Measurements from ENCODE around the gene ZNF544. TPM values are rescaled to one million over a fixed set of nuclear protein-coding genes. Genes with fewer than 3 reads are reported as not detected.
"Not testable (repeated sequence)": the region's sequence is repeated elsewhere in the genome, so short reads cannot be mapped to it uniquely, and the experiment has no call there.

ZNF544 gene
- total and polyA plus RNA-seq, 2 donors from 2014 or later, result 19.4 to 39.3 TPM

DNA sequence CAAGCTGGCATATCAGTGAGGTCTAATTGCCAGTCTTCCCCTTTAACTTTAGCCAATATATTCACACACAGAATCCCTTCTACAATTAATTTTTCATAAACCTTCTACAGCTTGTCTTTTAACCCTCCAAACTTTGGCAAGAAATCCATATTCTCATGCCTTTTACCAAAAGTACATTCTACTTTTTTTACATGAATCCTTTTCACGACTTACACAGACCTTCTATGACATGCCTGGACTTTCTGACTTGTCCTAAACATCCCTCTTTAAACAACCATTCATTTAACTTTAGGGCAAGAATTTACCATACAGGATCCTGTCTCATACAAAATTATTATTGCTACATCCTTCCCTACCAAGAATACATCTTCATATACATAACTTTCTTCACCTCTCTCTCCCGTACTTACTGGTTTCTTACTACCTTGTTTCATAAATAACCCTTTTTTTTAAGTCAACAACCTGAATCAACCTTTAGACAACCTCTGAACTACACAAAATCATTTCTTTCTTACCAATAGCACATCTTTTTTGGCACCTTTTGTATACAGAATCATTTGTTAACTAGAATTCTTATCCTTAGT, 23.5 kb downstream of the ZNF544 start:
- Histone ChIP-seq H3K36me3 (ENCODE audit: control insufficient read depth in 2 of 3, insufficient read depth in 3 of 3, low read length in 3 of 3) (peaks cover 35 to 76% (median 56%) of the 10 kb centered on the region in 3 donors), H3K4me3 (ENCODE audit: low read length in 3 of 3) (no peak overlapping the region), H3K27ac (ENCODE audit: low read depth in 2 of 2, low read length in 2 of 2) (no peak overlapping the region), H3K9me3 (ENCODE audit: control insufficient read depth in 2 of 3, insufficient read depth in 1 of 3, low read length in 3 of 3) (peaks cover 16 to 90% (median 45%) of the 10 kb centered on the region in 3 donors), H3K9ac (ENCODE audit: low read length in 3 of 3) (no peak overlapping the region), H3K4me1 (ENCODE audit: control insufficient read depth in 2 of 3, insufficient read depth in 2 of 3, low read depth in 1 of 3, low read length in 3 of 3) (no peaks in the 10 kb centered on the region), H3K27me3 (ENCODE audit: control insufficient read depth, insufficient read depth, low read length) (no peaks in the 10 kb centered on the region)
- intact Hi-C loops (cut with DNase I), result loop anchor here (10.0 kb wide), 1 partner anchor 47 kb away; no protein-coding TSS in a partner anchor
- TF ChIP-seq, protein P1, sequence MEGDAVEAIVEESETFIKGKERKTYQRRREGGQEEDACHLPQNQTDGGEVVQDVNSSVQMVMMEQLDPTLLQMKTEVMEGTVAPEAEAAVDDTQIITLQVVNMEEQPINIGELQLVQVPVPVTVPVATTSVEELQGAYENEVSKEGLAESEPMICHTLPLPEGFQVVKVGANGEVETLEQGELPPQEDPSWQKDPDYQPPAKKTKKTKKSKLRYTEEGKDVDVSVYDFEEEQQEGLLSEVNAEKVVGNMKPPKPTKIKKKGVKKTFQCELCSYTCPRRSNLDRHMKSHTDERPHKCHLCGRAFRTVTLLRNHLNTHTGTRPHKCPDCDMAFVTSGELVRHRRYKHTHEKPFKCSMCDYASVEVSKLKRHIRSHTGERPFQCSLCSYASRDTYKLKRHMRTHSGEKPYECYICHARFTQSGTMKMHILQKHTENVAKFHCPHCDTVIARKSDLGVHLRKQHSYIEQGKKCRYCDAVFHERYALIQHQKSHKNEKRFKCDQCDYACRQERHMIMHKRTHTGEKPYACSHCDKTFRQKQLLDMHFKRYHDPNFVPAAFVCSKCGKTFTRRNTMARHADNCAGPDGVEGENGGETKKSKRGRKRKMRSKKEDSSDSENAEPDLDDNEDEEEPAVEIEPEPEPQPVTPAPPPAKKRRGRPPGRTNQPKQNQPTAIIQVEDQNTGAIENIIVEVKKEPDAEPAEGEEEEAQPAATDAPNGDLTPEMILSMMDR (IDR thresholded peaks at IDR 0.05; ENCODE audit: borderline replicate concordance, extremely low read depth, insufficient read depth), result no peak
- peak in 2 of 5 donors; percentile 34 to 48 for DNase-seq
- FAIRE-seq, result no peak

GRCh38 chr19:58258259-58258658, 29.5 kb downstream of the ZNF544 start:
- not testable (repeated sequence) for FAIRE-seq; H3K27ac ChIP-seq (ENCODE audit: low read depth in 2 of 2, low read length in 2 of 2); H3K4me1 ChIP-seq (ENCODE audit: control insufficient read depth in 2 of 3, insufficient read depth in 2 of 3, low read depth in 1 of 3, low read length in 3 of 3); DNase-seq; H3K27me3 ChIP-seq (ENCODE audit: control insufficient read depth, insufficient read depth, low read length); H3K4me3 ChIP-seq (ENCODE audit: low read length in 3 of 3); H3K9ac ChIP-seq (ENCODE audit: low read length in 3 of 3)
- Histone ChIP-seq H3K36me3 (ENCODE audit: control insufficient read depth in 2 of 3, insufficient read depth in 3 of 3, low read length in 3 of 3) (peaks cover 35 to 73% (median 44%) of the 10 kb centered on the region in 3 donors), H3K9me3 (ENCODE audit: control insufficient read depth in 2 of 3, insufficient read depth in 1 of 3, low read length in 3 of 3) (peaks cover 27 to 96% (median 67%) of the 10 kb centered on the region in 3 donors)
- intact Hi-C loops (cut with DNase I), result loop anchor here (10.0 kb wide), 1 partner anchor 53 kb away; no protein-coding TSS in a partner anchor

DNA sequence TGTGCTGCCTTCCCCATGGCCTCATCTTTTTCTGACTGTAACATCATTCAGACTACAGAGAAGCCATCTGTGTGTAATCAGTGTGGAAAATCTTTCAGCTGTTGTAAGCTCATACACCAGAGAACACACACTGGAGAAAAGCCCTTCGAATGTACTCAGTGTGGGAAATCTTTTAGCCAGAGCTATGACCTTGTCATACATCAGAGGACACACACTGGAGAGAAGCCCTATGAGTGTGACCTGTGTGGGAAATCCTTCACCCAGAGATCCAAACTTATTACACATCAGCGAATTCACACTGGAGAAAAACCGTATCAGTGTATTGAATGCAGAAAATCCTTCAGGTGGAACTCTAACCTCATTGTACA, 32.9 kb downstream of the ZNF544 start:
- H3K4me1 ChIP-seq (ENCODE audit: control insufficient read depth in 2 of 3, insufficient read depth in 2 of 3, low read depth in 1 of 3, low read length in 3 of 3), result no peaks in the 10 kb centered on the region
- H3K36me3 ChIP-seq (ENCODE audit: control insufficient read depth in 2 of 3, insufficient read depth in 3 of 3, low read length in 3 of 3), result peaks cover 27 to 61% (median 34%) of the 10 kb centered on the region in 3 donors
- intact Hi-C loops (cut with DNase I), result no loop called here
- FAIRE-seq (no peak), DNase-seq (no peak)
- no peak overlapping the region for H3K27ac ChIP-seq (ENCODE audit: low read depth in 2 of 2, low read length in 2 of 2)
- H3K27me3 ChIP-seq (ENCODE audit: control insufficient read depth, insufficient read depth, low read length), result no peaks in the 10 kb centered on the region
- H3K4me3 ChIP-seq (ENCODE audit: low read length in 3 of 3), result peak overlapping the region in 2 of 3 donors; percentile 32 to 35
- H3K9ac ChIP-seq (ENCODE audit: low read length in 3 of 3), result no peak overlapping the region
- peaks cover 26 to 95% (median 68%) of the 10 kb centered on the region in 3 donors for H3K9me3 ChIP-seq (ENCODE audit: control insufficient read depth in 2 of 3, insufficient read depth in 1 of 3, low read length in 3 of 3)
- TF ChIP-seq, protein P1 (IDR thresholded peaks at IDR 0.05; ENCODE audit: borderline replicate concordance, extremely low read depth, insufficient read depth), result no peak

GRCh38 chr19:58261968-58262921, 33.5 kb downstream of the ZNF544 start:
- FAIRE-seq, result no peak
- intact Hi-C loops (cut with DNase I), result no loop called here
- H3K36me3 ChIP-seq (ENCODE audit: control insufficient read depth in 2 of 3, insufficient read depth in 3 of 3, low read length in 3 of 3), result peaks cover 27 to 58% (median 32%) of the 10 kb centered on the region in 3 donors

More at GRCh38 chr19:58261968-58262921, 33.5 kb downstream of the ZNF544 start:
- TF ChIP-seq, protein P1 (IDR thresholded peaks at IDR 0.05; ENCODE audit: borderline replicate concordance, extremely low read depth, insufficient read depth), result no peak
- no peak overlapping the region for H3K9ac ChIP-seq (ENCODE audit: low read length in 3 of 3)
- H3K4me1 ChIP-seq (ENCODE audit: control insufficient read depth in 2 of 3, insufficient read depth in 2 of 3, low read depth in 1 of 3, low read length in 3 of 3), result no peaks in the 10 kb centered on the region
- H3K9me3 ChIP-seq (ENCODE audit: control insufficient read depth in 2 of 3, insufficient read depth in 1 of 3, low read length in 3 of 3), result peaks cover 26 to 93% (median 70%) of the 10 kb centered on the region in 3 donors
- H3K27ac ChIP-seq (ENCODE audit: low read depth in 2 of 2, low read length in 2 of 2), result no peak overlapping the region
- no peak for DNase-seq
- H3K4me3 ChIP-seq (ENCODE audit: low read length in 3 of 3), result peak overlapping the region in 2 of 3 donors; percentile 32 to 35
- no peaks in the 10 kb centered on the region for H3K27me3 ChIP-seq (ENCODE audit: control insufficient read depth, insufficient read depth, low read length)
